ENCODE results near the gene ADGRB3.

DNA sequence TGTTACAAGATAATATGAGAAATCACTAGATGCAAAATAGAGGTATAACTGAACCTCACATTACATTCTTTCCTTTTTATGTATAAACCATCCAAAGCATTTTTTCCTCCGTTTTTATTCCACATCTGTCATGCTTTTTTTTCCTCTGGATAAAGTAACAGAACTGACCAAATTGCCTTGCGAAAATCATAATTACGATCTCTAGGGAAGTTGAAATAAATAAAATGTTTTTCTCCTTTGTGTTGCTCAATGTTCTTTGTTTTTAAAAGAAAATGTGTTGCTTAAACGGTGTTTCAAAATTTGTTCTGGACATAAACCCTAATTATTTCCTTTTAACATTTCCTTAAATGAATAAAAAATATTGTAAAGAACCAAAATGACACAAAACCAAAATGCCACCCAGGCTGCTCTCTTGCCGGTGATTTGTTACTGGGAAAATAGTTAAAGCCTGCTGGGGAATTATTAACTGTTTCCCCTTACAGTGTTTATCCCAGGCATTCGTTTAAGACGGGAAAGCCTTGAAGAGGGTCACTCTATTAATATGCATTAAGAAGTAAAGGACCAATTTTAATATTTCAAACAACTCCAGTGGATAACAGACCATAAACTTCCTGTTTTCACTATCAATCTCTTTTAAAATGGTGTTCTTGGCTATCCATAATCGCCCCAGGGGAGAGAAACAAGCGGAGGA is 1.7 kb upstream of the ADGRB3 start:
- TF ChIP-seq, protein P1, sequence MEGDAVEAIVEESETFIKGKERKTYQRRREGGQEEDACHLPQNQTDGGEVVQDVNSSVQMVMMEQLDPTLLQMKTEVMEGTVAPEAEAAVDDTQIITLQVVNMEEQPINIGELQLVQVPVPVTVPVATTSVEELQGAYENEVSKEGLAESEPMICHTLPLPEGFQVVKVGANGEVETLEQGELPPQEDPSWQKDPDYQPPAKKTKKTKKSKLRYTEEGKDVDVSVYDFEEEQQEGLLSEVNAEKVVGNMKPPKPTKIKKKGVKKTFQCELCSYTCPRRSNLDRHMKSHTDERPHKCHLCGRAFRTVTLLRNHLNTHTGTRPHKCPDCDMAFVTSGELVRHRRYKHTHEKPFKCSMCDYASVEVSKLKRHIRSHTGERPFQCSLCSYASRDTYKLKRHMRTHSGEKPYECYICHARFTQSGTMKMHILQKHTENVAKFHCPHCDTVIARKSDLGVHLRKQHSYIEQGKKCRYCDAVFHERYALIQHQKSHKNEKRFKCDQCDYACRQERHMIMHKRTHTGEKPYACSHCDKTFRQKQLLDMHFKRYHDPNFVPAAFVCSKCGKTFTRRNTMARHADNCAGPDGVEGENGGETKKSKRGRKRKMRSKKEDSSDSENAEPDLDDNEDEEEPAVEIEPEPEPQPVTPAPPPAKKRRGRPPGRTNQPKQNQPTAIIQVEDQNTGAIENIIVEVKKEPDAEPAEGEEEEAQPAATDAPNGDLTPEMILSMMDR (IDR thresholded peaks at IDR 0.05; ENCODE audit: low read depth, low read length, missing input control) = no peak
- no peak for TF ChIP-seq EGR1 (IDR thresholded peaks at IDR 0.05; ENCODE audit: low read depth in 2 of 2)
- TF ChIP-seq, protein P2, sequence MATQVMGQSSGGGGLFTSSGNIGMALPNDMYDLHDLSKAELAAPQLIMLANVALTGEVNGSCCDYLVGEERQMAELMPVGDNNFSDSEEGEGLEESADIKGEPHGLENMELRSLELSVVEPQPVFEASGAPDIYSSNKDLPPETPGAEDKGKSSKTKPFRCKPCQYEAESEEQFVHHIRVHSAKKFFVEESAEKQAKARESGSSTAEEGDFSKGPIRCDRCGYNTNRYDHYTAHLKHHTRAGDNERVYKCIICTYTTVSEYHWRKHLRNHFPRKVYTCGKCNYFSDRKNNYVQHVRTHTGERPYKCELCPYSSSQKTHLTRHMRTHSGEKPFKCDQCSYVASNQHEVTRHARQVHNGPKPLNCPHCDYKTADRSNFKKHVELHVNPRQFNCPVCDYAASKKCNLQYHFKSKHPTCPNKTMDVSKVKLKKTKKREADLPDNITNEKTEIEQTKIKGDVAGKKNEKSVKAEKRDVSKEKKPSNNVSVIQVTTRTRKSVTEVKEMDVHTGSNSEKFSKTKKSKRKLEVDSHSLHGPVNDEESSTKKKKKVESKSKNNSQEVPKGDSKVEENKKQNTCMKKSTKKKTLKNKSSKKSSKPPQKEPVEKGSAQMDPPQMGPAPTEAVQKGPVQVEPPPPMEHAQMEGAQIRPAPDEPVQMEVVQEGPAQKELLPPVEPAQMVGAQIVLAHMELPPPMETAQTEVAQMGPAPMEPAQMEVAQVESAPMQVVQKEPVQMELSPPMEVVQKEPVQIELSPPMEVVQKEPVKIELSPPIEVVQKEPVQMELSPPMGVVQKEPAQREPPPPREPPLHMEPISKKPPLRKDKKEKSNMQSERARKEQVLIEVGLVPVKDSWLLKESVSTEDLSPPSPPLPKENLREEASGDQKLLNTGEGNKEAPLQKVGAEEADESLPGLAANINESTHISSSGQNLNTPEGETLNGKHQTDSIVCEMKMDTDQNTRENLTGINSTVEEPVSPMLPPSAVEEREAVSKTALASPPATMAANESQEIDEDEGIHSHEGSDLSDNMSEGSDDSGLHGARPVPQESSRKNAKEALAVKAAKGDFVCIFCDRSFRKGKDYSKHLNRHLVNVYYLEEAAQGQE (IDR thresholded peaks at IDR 0.05) = no peak
- TF ChIP-seq, protein P3, sequence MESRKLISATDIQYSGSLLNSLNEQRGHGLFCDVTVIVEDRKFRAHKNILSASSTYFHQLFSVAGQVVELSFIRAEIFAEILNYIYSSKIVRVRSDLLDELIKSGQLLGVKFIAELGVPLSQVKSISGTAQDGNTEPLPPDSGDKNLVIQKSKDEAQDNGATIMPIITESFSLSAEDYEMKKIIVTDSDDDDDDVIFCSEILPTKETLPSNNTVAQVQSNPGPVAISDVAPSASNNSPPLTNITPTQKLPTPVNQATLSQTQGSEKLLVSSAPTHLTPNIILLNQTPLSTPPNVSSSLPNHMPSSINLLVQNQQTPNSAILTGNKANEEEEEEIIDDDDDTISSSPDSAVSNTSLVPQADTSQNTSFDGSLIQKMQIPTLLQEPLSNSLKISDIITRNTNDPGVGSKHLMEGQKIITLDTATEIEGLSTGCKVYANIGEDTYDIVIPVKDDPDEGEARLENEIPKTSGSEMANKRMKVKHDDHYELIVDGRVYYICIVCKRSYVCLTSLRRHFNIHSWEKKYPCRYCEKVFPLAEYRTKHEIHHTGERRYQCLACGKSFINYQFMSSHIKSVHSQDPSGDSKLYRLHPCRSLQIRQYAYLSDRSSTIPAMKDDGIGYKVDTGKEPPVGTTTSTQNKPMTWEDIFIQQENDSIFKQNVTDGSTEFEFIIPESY (IDR thresholded peaks at IDR 0.05) = no peak
- TF ChIP-seq, protein P4, sequence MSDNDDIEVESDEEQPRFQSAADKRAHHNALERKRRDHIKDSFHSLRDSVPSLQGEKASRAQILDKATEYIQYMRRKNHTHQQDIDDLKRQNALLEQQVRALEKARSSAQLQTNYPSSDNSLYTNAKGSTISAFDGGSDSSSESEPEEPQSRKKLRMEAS (IDR thresholded peaks at IDR 0.05) = no peak
- TF ChIP-seq YY1 (IDR thresholded peaks at IDR 0.05) = no peak
- no peak for TF ChIP-seq GABPA (IDR thresholded peaks at IDR 0.05 in 1 of 2, conservative IDR thresholded peaks at IDR 0.05 in 1 of 2)
- no peak for TF ChIP-seq JUND (IDR thresholded peaks at IDR 0.05)
- TF ChIP-seq HNF4A (conservative IDR thresholded peaks at IDR 0.05) = no peak
